Iris pigment epithelial cell (primary cell): ENCODE results near the gene PSAT1.

Experiments
- DNase-seq: peaks from one replicate; pipeline ENCODE4 v3.0.0-alpha.2; 2011; ENCODE audit warnings: low read depth

The PSAT1 gene

DNA sequence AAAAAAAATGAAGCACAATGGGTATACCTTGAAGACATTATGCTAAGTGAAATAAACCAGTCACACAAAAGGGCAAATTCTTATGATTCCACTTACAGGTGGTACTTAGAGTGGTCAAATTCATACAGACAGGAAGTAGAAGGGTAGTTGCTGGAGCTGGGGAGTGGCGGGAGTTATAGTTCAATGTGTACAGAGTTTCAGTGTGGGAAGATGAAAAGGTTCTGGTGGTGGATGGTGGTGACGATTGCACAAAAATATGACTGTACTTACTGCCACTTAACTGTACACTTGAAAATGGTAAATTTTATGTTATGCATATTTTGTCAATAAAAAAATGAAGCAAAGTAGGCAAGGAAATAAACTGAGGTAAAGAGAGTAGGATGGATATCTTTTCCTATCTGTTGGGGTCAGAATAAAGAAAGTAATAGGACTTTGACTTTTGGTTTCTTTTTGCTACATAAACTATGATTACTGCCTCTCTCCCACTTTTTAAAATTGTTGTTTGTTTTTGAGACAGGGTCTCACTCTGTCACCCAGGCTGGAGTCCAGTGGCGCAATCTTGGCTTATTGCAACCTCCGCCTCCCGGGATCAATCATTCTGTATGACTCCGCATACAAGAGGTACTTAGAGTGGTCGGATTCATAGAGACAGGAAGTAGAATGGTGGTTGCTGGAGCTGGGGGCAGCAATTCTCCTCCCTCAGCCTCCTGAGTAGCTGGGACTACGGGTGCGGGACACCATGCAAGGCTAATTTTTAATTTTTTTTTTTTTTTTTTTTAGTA lies 4.0 kb upstream of the PSAT1 start:
- no peak for DNase-seq

DNA sequence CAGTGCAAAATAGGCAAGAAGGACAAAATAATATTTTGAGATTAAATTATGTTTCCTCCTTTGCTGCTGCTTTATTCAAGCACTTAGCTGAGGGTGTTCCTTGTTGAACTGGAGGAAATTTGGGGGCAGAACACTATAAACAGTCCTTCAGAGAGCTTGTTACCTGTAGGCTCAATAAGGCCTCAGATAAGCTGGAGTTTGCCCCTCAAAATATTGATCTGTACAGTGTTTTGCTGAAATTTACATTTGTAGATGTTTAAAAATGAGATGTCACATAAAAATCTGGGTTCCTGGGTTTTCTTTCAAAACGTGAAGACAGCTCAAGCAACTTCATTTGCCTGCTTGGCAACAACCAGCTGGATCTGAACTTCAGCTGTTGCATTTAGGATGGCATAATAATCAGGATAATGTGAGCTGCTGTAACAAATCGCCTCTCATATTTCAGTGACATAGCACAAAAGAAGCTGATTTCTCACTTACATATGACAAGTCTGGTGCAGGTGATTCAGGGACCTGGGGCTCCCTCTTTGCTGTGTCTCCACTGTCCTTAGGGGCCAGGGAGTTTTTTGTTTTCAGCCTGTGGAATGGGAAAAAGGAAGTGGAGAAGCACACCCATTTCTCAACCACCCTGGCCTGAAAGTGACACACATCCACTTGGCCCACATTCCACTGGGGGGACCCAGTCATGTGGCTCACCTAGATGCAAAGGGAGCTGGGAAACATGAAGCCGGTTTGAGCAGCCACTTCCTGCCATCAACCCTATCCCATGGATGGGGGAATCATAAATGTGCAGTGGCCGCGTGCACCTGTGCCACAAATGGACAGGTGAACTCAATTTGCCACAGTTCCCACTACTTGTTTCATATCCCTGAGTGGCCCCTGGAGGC lies 2.4 kb upstream of the PSAT1 start:
- no peak for DNase-seq

DNA sequence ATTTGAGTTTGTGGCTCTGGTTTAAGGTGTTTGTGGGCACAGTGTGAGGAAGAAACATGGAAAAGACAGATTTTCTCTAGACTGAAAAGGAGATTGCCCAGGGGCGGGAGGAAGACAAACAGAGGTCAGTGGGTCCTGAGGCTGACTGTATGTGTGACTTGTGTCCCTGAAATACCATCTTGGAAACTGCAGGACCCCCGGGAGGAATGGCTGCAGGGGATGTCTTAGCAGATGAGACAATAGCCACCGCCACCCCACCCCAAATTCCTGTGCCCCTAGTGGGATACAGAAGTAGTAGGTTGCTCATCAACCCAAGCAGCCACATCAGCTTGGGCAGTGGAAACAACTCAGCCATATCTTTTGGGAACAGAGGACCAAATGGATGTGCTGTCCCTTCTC lies 1.7 kb upstream of the PSAT1 start:
- no peak for DNase-seq

DNA sequence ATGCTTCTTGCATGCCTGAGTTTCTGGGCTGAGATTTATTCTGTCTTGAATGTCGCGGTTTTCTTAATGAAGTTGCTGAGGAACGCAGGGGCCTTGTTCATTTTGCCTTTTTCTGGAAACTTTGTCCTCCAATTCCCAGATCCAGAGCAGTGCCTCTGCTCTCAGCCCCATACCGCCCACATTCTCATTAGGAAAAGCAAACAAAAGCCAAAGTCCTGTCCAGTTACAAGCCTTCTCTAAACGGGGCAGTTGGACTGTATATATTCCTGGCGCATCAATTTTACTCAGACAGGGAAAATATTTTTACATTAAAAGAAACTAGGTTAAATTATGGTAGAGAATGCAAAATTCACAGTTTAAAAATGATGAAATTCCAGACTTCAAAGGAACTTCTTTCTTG lies 1.2 kb upstream of the PSAT1 start:
- no peak for DNase-seq

DNA sequence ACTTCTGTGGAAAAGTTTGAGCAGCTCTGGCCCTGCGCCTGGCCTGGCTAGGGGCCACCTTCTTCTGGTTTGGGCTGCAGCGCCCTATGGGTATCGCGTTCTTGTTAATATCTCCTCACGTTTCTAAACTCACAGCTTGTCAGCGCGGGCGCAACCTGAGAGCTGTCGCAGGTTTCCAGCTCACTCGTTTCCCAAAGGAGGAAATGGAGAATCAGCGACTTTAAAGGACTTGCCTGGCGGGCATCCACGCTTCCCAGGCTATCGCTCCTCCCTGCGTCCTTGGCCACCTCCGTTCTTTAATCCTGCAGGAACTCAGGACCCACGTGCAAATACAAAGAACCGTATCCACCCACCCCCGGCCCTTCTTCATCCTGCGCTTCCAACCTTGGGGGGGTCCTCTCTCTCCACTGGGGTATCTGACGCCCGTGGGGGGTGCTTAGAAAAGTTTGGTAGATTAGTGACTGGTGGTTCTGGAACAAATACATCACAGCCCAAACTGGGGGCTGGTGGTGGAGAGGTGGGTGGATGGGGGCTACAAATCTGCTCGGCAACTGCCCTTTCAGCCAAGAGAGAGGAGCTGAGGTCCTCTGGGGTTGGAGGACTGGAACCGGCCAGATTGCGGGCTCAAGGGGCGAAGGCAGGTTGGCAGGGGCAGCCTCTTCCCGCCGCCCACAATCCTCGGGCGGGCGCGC lies 578 bp upstream of the PSAT1 start:
- peak; percentile 35 for DNase-seq

DNA sequence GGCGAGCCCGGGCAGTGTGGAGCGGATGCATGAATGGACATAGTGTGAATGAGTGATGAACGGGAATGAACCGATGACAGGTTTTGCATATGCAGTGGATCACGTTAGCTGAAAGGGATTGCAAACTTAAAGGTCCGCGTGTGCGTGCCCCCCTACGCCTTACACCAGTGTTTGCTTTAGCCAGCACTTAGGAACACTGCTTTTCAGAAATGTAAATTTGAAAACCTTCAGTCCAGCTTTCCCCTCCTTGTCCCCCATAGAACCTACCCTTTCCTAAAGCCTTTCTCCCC lies 692 bp downstream of the PSAT1 start:
- peak; percentile 49 for DNase-seq

DNA sequence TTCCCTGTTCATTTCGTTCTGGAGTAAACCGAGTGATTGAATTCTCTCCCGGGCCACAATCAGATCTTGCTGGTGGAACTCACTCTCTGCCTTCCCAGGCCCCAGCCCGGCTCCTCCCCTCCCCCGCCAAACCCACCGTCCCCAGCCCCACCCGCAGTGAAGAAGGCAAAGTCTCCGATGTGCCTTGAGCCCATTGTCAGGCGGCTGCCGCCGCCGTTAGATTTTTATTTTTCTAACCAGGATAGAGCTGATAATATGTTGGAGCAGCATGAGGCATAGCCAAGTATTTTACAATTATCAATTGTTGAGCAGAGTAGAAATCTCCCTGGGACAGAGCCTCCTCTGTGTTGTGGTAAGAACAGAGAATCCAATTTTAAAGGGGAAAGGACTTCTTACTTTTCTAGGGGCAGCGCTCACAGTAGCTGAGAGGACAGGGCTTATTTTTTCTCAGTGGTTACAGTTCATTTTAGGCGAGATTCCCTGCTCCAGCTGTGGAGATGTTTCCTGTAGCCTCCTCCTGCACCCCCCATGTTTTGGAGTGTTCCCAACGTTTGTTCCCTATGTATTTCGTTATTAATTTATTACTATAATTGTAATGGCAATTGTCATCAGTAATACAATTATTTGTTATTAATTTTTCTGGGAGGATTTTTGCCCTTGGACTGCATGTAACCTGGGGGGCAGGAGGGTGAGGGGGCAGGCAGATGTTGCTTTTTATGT lies 1.3 kb downstream of the PSAT1 start:
- DNase-seq, result no peak

DNA sequence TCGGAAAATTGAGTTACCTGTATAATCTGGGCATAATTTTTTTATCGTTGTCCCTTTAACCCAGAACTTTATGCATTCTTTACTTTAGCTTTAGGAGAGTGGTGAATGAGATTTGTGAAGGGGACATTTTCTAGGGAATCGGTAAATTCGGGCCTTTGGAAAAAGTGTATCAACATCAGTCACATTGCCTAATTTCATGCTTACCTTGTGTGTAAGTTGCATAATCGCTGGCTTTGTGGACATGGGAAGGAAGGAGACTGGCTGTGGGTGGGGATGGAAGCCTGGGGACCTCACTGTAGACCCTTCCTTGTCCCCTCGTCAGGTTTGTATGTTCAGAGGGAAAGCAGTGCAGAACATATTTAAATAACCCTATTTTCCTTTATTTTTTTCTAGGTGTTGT lies 3.3 kb downstream of the PSAT1 start:
- DNase-seq, result no peak

DNA sequence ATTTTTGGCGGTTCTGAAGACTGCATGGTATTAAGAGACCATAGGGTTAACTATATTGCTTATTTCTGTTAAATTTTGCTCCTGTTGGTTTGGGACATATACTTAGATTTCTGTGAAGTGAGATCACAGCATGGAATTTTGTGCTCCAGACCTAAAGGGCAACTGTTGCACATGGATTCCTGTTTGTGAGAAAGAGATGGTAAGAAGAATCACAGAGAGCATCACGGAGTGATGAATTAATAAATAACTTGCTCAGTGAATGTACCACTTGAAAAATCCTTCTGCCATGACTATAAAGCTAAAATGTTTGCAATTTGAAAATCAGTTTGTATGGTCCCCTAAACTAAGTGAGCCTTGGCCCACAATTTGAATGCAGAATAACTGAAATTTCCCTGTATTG lies 4.5 kb downstream of the PSAT1 start:
- DNase-seq, result no peak

DNA sequence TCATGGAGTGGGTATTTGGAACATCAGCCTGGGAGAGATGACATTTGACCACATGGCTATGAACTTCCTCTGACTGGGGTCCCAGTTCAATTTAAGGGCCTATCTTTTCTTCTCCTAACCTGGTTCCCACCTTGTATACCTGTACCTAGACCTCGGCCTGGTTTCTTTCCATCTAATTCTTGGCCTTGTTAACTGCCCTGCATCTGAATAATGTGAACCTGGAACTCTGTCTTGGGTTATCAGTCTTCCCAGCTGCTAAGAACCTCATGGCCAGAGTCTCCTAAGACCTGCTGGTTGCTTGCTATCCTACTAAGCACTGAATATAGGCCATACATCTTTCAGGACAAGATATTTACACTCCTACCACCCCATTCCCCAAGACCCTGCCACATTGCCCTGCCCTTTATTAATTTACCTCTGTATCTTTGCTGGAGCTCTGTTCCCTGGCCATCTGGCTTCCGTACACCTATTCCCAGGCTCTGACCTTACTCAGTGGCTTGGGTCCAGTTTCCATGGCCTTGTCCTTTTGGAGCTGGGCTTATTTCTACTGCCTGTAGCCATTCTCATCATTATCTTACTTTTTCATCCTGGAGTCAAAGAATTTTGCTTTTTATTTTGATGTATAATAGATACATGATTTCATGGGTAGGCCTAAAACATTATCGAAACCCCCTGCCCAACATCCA lies 6.6 kb downstream of the PSAT1 start:
- DNase-seq, result no peak

DNA sequence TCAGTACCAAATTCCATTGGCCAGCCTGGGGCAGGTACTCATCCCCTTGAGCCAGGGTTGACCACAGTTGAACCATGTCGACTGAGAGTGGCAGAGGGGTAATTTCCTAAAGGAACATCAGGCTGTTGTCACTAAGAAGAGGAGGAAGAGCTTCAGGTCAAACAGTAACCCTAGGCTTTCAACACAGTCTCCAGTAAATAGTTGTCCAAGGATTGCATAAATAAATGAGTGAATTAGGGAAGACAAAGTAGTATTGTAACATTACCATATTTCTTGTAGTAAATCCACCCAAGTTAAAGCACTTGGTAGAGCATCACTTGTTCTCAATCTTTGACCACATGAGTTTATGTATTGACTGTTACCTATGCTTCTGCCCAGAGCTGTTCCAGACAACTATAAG lies 7.4 kb downstream of the PSAT1 start:
- no peak for DNase-seq

DNA sequence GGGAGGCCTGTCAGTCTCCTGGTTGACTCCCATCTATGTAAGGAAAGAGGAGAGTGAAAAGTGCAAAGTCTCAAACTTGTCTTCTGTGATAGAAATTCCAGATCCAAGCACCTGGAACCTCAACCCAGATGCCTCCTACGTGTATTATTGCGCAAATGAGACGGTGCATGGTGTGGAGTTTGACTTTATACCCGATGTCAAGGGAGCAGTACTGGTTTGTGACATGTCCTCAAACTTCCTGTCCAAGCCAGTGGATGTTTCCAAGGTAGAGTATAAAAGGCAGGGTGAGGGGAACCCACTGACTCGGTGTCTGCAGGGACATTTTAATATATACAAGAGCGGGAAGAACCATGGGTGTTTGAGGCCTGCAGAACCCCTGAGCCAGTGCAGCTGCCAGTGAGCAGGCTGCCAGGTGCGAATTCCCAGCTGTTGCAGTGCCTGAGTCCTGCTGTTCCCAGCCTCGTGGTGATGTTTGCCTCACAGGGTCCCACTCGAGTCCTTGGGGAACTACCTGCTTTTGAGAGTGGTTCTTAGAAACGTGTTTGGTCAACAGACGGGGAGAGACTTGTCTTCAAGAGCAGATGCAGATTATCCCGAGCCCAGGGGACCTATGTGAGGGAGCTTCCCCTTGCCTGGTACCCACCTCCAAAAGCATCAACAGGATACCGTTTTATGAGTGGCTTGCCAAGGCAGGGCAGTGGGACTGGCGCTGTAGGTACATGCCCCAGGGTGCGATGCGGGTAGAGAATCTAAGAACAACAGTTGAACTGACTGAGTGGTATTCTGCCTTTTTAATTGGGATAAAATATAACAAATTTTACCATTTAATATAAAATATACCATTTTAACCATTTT lies 9.5 kb downstream of the PSAT1 start:
- DNase-seq, result no peak

DNA sequence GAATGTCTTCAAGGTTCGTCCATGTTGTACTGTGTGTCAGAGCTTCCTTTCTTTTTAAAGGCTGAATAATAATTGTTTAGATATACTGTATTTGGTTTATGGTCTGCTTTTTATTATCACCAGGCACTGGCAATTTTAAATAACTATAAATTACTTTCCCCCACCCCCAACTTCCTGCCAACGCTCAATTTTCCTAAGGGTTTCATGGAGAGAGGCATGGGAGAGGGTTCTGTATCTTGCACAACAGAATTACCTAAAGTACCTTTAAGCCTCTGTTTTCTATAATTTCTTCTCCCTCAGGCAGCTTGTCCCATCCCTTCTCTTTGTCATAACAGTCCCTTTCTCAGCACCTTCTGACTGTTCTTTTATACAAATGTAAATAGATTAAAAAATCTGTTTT lies 10.4 kb downstream of the PSAT1 start:
- no peak for DNase-seq

DNA sequence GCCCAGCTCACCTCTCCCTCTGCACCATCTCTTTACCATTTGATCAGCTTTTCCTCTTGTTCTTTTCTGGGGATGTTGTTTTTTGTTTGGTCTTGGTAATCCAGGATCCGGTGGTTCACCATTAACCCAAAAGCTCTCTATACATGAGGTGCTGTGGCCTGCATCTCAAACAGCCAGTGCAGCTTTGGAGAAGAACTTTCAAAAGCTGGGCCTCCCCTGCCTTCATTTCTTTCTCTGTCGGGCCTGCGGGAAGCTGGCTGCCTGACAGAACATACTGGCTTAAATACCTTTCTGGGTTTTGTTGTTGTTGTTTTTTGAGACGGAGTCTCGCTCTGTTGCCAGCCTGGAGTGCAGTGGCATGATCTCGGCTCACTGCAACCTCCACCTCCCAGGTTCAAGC lies 12.1 kb downstream of the PSAT1 start:
- no peak for DNase-seq

DNA sequence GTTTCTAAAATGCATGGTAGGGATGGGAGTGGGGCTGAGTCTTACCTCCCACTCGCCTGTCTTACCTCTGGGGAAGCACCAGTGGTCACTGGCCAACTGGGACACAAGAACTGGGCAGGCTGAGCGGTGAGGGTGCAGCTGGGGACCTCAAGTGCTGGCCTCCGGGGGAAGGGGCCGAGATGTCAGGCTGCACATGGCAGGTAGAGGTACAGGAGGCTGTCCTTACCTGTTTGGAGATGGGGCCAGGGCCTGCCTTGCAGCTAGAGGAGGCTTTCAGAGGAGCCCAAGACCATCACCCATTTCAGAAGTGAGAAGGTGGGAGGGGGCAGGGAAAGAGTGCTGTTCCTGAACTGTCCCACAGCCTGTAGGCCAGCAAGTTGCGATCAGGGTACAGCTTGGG lies 14.2 kb downstream of the PSAT1 start:
- DNase-seq, result no peak

DNA sequence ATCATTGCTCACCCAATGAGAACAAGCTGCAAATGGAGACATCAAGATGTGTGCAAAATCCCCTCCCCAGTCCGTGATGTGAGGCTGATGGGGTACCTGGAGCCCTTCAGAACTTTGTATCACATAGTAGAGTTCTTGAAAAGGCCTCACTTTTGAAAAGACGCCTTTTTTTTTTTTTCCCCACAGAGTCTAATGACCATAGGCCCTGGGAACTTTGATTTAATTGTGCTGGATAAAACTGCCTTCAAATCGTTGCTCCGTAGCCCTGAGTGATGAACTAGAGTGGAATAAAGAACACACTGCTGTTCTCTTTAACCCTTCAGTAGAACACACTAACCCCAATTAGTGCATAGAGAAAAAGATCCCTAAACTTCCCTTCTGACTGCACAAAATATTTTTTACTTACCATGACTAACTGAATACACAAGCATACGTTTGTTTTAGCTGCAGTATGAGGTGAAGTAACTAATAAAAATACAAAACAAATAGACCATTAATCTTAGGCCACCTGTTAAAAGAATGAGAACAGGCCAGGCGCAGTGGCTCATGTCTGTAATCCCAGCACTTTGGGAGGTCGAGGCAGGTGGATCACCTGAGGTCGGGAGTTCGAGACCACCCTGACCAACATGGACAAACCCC lies 15.1 kb downstream of the PSAT1 start:
- DNase-seq, result no peak

DNA sequence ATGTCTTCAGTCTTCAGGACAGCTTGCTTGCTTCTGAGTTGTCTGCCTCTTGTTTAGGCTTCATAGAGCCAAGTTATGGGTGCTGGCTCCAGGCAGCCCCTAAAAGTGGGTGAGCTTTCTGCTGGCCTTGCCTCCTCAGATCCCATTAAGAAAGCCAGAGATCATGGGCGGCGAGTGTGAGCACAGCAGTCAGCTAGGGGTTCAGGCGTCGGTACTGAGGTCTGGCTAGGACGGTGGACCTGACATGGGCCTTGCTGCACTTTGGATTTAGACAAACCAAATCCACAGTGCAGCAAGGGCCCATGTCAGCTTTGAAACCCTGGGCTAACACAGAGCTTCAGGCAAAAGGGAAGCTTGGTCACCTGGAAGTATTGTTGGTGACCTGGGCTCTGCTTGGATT lies 17.6 kb downstream of the PSAT1 start:
- no peak for DNase-seq

DNA sequence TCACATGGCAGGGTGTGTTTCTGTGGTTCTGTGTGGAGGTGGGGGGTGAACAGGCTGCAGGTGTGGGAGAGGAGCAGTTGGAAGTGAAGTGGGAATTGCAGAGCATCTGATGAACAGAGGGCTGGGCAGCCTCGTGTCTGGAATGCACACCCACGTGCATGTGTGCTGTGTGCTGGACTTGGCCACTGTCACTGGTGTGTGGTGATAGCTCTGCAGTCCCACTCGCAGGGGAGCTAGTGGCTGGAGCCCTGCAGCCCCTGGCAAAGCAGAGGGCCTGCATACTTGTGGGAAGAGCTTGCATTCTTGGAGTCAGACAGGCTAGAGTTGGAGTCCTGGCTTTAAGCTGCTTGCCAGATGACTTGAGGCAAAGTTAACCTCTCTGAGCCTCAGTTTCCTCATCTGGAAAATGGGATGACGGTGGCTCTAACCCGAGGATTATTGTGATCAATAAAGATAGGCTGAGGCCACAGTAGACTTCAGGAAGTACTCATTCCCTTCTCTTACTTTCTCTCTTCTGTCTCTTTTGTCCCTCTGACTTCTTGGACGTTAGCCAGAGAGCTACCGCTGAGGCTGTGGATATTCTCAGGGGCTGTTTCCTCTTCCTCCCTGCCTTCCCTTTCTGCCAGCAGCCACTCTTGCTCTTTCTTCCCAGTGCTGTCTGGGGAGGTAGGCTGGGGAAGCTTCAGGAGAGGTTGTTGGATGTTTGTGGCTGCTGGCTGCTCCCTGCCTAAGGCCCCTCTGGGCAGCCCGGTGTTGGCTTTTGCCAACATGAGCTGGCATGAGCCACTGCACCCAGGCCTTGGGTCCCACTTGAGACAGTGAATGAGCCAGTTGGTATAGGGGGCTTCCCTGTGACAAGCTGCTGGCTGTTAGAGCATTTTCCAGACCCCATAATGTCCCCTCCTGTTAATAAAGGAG lies 18.3 kb downstream of the PSAT1 start:
- peak; percentile 62 for DNase-seq

DNA sequence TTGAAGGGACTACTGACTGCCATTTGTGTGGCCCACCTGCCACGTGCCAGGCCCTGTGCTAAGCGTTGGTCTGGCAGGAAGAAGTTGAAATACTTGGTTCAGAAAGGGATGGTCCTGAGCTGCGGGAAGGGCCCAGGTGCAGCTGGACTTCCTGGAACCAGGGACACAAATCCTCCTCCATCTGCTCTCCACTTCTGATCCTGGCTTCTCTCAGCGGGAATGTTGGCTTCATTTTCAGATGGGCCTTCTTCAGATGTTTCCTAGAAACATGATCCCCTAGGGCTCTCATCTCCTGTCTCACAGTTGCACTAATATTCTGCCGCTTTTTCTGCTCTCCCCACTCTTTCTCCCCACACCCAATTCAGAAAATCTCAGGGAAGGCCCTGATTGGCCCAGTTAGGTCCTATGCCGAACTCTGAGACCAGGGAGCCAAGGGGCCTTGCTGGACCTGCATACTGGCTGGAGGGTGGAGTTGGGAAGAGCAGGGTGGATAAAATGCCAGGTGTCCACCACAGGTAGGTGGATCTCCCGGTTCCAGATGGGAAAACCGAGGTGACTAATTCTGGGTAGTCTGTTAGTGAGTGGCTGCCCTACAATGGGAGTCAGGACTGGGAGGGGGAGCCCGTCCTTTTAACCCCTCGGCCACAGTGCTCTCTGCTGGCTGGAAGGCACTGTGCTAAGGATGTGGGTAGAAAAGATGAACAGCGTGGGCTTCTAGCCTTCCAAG lies 19.4 kb downstream of the PSAT1 start:
- DNase-seq, result no peak
